ENCODE measurements around the gene RBM10.

Gene RBM10

GRCh38 chrX:47186096-47186740 is 41.2 kb downstream of the RBM10 start:
- no peak overlapping the region for H3K4me3 ChIP-seq (ENCODE audit: low read length)
- H3K27ac ChIP-seq (ENCODE audit: low read length), result no peak overlapping the region
- H3K4me1 ChIP-seq (ENCODE audit: control insufficient read depth, insufficient read depth, low read length), result peaks cover 2% of the 10 kb centered on the region; the same call in 1 of the 2 replicates
- no peaks in the 10 kb centered on the region for H3K27me3 ChIP-seq (ENCODE audit: control insufficient read depth, insufficient read depth, low read length)
- no peak for DNase-seq (ENCODE audit: low read depth, low spot score)
- no CpG with 5 or more reads among the region's 27 CpGs for WGBS (ENCODE audit: insufficient coverage, insufficient read length)
- no peaks in the 10 kb centered on the region for H3K9me3 ChIP-seq (ENCODE audit: control insufficient read depth, insufficient read depth, low read length)
- peaks cover 21% of the 10 kb centered on the region for H3K36me3 ChIP-seq (ENCODE audit: control insufficient read depth, insufficient read depth, low read length)

- Histone ChIP-seq H3K9me3 (ENCODE audit: control insufficient read depth, insufficient read depth, low read length) (no peaks in the 10 kb centered on the region), H3K4me3 (ENCODE audit: low read length) (no peak overlapping the region), H3K27me3 (ENCODE audit: control insufficient read depth, insufficient read depth, low read length) (no peaks in the 10 kb centered on the region), H3K36me3 (ENCODE audit: control insufficient read depth, insufficient read depth, low read length) (peaks cover 13% of the 10 kb centered on the region), H3K27ac (ENCODE audit: low read length) (no peak overlapping the region), H3K4me1 (ENCODE audit: control insufficient read depth, insufficient read depth, low read length) (peaks cover 2% of the 10 kb centered on the region; the same call in 1 of the 2 replicates)
- DNase-seq (ENCODE audit: low read depth, low spot score), result no peak
- no CpG with 5 or more reads among the region's 4 CpGs for WGBS (ENCODE audit: insufficient coverage, insufficient read length)
Observed at GRCh38 chrX:47187106-47187677, 42.2 kb downstream of the RBM10 start.

DNA sequence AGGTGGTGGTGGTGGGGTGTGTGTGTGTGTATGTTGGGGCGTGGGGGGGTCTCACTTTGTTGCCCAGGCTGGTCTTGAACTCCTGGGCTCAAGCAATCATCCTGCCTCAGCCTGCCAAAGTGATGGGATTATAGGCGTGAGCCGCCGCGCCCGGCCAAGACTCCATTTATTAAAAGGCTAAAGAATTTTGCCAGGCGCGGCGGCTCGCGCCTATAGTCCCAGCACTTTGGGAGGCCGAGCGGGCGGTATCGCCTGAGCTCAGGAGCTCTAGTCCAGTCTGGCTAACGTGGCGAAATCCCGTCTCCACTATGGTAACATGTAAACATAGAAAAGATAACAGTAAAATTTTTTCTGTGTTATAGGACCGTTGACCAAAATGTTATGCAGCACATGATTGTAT is 44.9 kb downstream of the RBM10 start:
- no peak for DNase-seq (ENCODE audit: low read depth, low spot score)

GRCh38 chrX:47190445-47191269 is 45.6 kb downstream of the RBM10 start:
- no peaks in the 10 kb centered on the region for H3K9me3 ChIP-seq (ENCODE audit: control insufficient read depth, insufficient read depth, low read length)
- no peaks in the 10 kb centered on the region for H3K27me3 ChIP-seq (ENCODE audit: control insufficient read depth, insufficient read depth, low read length)
- peak overlapping the region; percentile 70 for H3K4me3 ChIP-seq (ENCODE audit: low read length)
- peaks cover 4% of the 10 kb centered on the region; the same call in 1 of the 2 replicates for H3K4me1 ChIP-seq (ENCODE audit: control insufficient read depth, insufficient read depth, low read length)
- H3K27ac ChIP-seq (ENCODE audit: low read length), result no peak overlapping the region
- no CpG with 5 or more reads among the region's 40 CpGs for WGBS (ENCODE audit: insufficient coverage, insufficient read length)
- H3K36me3 ChIP-seq (ENCODE audit: control insufficient read depth, insufficient read depth, low read length), result peaks cover 7% of the 10 kb centered on the region
- peak; percentile 50 for DNase-seq (ENCODE audit: low read depth, low spot score)

More for the DNA sequence above, 44.9 kb downstream of the RBM10 start:
- Histone ChIP-seq H3K9me3 (ENCODE audit: control insufficient read depth, insufficient read depth, low read length) (no peaks in the 10 kb centered on the region), H3K36me3 (ENCODE audit: control insufficient read depth, insufficient read depth, low read length) (peaks cover 10% of the 10 kb centered on the region), H3K27ac (ENCODE audit: low read length) (no peak overlapping the region), H3K4me3 (ENCODE audit: low read length) (no peak overlapping the region), H3K27me3 (ENCODE audit: control insufficient read depth, insufficient read depth, low read length) (no peaks in the 10 kb centered on the region), H3K4me1 (ENCODE audit: control insufficient read depth, insufficient read depth, low read length) (peaks cover 4% of the 10 kb centered on the region; the same call in 1 of the 2 replicates)
- WGBS (ENCODE audit: insufficient coverage, insufficient read length), result no CpG with 5 or more reads among the region's 19 CpGs

GRCh38 chrX:47191331-47191730 is 46.3 kb downstream of the RBM10 start:
- no peak overlapping the region for H3K27ac ChIP-seq (ENCODE audit: low read length)

DNA sequence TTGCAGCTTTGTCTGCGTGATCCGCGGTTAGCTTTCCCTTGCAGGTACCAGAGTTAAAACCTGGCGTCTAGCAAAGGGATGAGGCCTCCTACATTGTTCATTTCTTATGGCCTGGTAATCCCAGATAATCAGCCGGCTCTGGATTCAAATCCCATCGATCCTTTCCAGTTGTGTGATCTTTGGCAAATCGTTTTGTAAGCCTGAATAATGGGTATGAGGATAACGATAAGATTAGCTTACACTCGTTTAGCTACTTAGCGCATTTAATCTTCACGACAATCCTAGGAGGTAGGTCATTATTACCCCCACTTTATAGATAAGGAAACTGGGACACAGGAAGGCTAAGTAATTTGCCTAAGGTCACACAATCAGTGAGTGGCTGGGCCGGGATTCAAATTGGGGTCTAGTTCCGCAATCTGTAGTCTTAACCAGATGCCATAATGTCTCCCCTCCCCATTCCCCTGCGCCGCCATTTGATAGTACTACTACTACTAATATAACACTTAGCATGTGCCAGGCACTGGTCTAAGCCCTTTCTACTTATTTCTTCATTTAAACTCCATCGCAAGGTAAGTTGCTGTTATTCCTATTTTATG is 46.9 kb downstream of the RBM10 start:
- WGBS (ENCODE audit: insufficient coverage, insufficient read length), result no CpG with 5 or more reads among the region's 16 CpGs
- DNase-seq (ENCODE audit: low read depth, low spot score), result no peak
- no peaks in the 10 kb centered on the region for H3K27me3 ChIP-seq (ENCODE audit: control insufficient read depth, insufficient read depth, low read length)
- peaks cover 4% of the 10 kb centered on the region; the same call in 1 of the 2 replicates for H3K4me1 ChIP-seq (ENCODE audit: control insufficient read depth, insufficient read depth, low read length)
- H3K36me3 ChIP-seq (ENCODE audit: control insufficient read depth, insufficient read depth, low read length), result peaks cover 2% of the 10 kb centered on the region; the same call in 1 of the 2 replicates
- no peaks in the 10 kb centered on the region for H3K9me3 ChIP-seq (ENCODE audit: control insufficient read depth, insufficient read depth, low read length)
- peak overlapping the region; percentile 70; the same call in 1 of the 2 replicates for H3K4me3 ChIP-seq (ENCODE audit: low read length)
- H3K27ac ChIP-seq (ENCODE audit: low read length), result no peak overlapping the region

More at GRCh38 chrX:47191331-47191730, 46.3 kb downstream of the RBM10 start:
- H3K9me3 ChIP-seq (ENCODE audit: control insufficient read depth, insufficient read depth, low read length), result no peaks in the 10 kb centered on the region
- peak overlapping the region; percentile 70 for H3K4me3 ChIP-seq (ENCODE audit: low read length)
- peaks cover 2% of the 10 kb centered on the region; the same call in 1 of the 2 replicates for H3K36me3 ChIP-seq (ENCODE audit: control insufficient read depth, insufficient read depth, low read length)
- H3K27me3 ChIP-seq (ENCODE audit: control insufficient read depth, insufficient read depth, low read length), result no peaks in the 10 kb centered on the region
- no peak for DNase-seq (ENCODE audit: low read depth, low spot score)
- no CpG with 5 or more reads among the region's 26 CpGs for WGBS (ENCODE audit: insufficient coverage, insufficient read length)
- H3K4me1 ChIP-seq (ENCODE audit: control insufficient read depth, insufficient read depth, low read length), result peaks cover 4% of the 10 kb centered on the region; the same call in 1 of the 2 replicates

DNA sequence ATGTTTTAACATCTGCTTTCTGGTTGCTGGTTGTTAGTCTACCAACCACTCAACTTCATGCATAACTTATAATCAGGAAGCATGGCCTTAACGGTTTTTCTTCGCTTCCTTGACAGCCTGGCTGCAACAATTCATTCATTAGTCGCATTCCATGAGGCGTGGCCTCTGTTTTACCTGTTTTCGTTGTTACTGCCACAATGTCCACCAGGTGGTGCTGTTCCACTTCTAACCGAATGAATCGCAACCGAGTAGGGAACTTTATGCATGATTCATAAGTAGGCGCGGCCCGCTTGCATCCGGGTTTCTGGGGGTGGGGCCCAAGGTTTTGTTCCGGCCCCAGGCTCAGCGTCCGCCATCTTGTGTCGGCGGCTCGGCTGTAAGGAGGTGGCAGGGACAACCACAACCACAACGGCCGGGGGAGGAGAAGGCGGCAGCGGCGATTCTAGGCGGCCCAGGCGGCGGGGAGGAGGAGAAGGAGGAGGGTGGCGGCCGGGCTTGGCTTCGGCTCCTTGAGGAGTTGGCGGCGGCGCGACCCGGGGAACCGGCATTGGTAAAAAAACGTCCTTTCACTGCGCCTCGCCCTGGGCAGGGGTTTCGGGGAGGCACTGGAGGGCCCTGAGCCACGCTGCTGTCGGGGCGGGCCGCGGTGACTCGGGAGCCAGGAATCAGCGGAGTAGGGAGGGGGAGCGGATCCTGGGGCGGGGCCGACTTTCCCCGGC is 48.6 kb downstream of the RBM10 start, which contains the start of gene UBA1:
Gene UBA1 (plus strand): TSS at position 355 of the 719 bp plus-strand sequence. CDS start 4,974 bp downstream, outside the sequence.
- Histone ChIP-seq H3K9me3 (ENCODE audit: control insufficient read depth, insufficient read depth, low read length) (no peaks in the 10 kb centered on the region), H3K27ac (ENCODE audit: low read length) (no peak within 1 kb of the TSS), H3K4me1 (ENCODE audit: control insufficient read depth, insufficient read depth, low read length) (peaks cover 4% of the 10 kb centered on the region; the same call in 1 of the 2 replicates), H3K36me3 (ENCODE audit: control insufficient read depth, insufficient read depth, low read length) (peaks cover 6% of the 10 kb centered on the region), H3K27me3 (ENCODE audit: control insufficient read depth, insufficient read depth, low read length) (no peaks in the 10 kb centered on the region), H3K4me3 (ENCODE audit: low read length) (peak within 1 kb of the TSS; percentile 97; the same call in 1 of the 2 replicates)
- peak; percentile 77 for DNase-seq (ENCODE audit: low read depth, low spot score)
- WGBS (ENCODE audit: insufficient coverage, insufficient read length), result no CpG with 5 or more reads among the region's 50 CpGs

DNA sequence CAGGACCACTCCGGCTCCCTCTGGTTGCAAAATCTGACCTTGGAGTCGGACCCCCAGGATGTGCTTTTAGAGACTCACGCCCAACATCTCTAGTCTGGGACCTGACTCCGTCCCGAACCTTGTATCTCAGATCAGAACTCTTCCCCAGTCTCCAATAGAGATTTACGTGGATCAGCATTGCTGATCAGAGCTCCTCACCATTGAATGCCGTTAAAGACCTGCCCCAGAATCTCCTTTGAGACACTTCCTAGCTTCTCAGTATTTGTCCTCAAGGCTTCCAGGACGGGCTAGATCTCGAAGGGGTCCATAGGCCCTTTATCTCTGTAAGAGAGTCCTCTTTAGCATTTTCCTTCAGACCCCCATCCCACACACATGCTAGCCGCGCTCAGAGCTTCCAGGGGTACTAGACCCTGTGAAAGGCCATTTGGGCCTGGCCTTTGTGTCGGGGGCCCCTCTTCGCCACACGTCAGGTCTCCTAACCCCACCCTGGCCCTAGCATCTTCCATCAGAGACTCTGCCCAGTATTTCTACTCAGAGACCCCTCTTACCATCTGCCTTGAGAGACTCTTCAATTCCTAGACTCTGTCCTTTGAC is 49.3 kb downstream of the RBM10 start:
- Histone ChIP-seq H3K9me3 (ENCODE audit: control insufficient read depth, insufficient read depth, low read length) (no peaks in the 10 kb centered on the region), H3K4me3 (ENCODE audit: low read length) (peak overlapping the region; percentile 97; the same call in 1 of the 2 replicates), H3K36me3 (ENCODE audit: control insufficient read depth, insufficient read depth, low read length) (peaks cover 13% of the 10 kb centered on the region), H3K27ac (ENCODE audit: low read length) (no peak overlapping the region), H3K4me1 (ENCODE audit: control insufficient read depth, insufficient read depth, low read length) (peaks cover 4% of the 10 kb centered on the region; the same call in 1 of the 2 replicates), H3K27me3 (ENCODE audit: control insufficient read depth, insufficient read depth, low read length) (no peaks in the 10 kb centered on the region)
- WGBS (ENCODE audit: insufficient coverage, insufficient read length), result no CpG with 5 or more reads among the region's 14 CpGs
- no peak for DNase-seq (ENCODE audit: low read depth, low spot score)

DNA sequence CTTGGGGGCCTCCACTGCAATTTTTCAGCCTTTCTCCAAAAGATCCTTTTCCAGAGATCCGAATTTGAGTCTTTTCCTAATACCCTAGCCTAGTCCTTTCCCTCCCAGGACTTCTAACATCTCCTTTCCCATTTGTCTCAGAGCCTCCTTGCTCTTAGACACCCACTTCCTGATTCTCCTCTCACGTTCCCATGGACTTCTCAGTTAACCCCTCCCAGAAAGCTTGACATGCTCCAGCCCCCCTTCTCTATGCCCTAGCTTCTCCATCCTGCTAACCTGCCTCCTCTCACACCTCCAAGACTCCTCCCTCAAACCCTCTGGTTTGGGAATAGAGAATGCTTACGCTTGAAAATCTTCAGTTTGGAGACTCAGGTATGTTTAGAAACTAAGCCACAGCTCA is 51.1 kb downstream of the RBM10 start:
- Histone ChIP-seq H3K27me3 (ENCODE audit: control insufficient read depth, insufficient read depth, low read length) (no peaks in the 10 kb centered on the region), H3K27ac (ENCODE audit: low read length) (no peak overlapping the region), H3K4me3 (ENCODE audit: low read length) (no peak overlapping the region), H3K9me3 (ENCODE audit: control insufficient read depth, insufficient read depth, low read length) (no peaks in the 10 kb centered on the region), H3K36me3 (ENCODE audit: control insufficient read depth, insufficient read depth, low read length) (peaks cover 29% of the 10 kb centered on the region), H3K4me1 (ENCODE audit: control insufficient read depth, insufficient read depth, low read length) (peaks cover 2% of the 10 kb centered on the region; the same call in 1 of the 2 replicates)
- WGBS (ENCODE audit: insufficient coverage, insufficient read length), result no CpG with 5 or more reads among the region's 3 CpGs
- DNase-seq (ENCODE audit: low read depth, low spot score), result no peak

All from iPS DF 6.9 (cell line).